T-helper 9 cell (primary cell): ENCODE measurements around the gene NALCN.

Experiments used
- DNase-seq: peaks from one replicate; pipeline ENCODE4 v3.0.0-alpha.2; 2020

NALCN gene

DNA sequence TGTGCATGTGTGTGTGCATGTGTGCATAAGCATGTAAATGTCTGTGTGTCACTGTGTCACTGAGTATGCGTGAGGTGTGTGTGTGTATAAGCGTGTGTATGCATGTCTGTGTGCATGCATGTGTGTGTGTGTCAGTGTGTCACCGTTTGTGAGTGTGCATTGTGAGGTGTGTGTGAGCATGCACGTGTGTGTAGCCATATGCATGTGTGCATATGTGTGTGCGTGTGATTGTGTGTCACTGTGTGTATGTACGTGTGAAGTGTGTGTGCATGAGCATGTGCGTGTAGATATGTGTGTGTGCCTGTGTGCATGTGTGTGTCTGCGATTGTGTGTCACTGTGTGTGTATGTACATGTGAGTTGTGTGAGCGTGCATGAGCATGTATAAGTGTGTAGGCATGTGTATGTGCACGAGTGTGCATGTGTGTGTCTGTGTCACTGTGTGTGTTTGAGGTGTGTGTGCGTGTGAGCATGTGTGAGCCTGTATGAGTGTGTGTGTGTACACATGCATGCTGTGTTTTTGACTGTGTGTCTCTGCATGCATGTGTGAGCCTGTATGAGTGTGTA, 144.5 kb downstream of the NALCN start:
- no peak for DNase-seq

GRCh38 chr13:101267656-101268055, 148.7 kb downstream of the NALCN start:
- DNase-seq = no peak

- DNase-seq = no peak
Measured at GRCh38 chr13:101265934-101266333, 150.4 kb downstream of the NALCN start.

DNA sequence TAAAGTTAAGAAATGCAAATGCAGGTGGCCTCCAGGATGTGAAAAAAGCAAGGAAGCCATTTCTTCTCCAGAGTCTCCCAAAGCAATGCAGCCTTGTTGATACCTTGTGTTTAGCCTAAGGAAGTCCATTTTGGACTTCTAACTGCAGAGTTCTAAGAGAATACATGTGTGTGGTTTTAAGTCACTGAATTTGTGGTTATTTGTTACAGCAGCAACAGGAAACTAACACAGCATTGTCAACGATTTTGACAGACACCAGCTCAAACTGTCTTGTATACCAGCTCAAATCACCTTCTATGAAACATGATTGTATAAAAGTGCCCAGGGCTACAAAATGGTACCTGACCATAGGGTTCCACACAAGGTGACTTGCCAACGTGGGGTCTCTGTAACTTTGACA, 151.4 kb downstream of the NALCN start:
- DNase-seq = no peak

- no peak for DNase-seq
Measured at GRCh38 chr13:101262306-101262705, 154.0 kb downstream of the NALCN start.

DNA sequence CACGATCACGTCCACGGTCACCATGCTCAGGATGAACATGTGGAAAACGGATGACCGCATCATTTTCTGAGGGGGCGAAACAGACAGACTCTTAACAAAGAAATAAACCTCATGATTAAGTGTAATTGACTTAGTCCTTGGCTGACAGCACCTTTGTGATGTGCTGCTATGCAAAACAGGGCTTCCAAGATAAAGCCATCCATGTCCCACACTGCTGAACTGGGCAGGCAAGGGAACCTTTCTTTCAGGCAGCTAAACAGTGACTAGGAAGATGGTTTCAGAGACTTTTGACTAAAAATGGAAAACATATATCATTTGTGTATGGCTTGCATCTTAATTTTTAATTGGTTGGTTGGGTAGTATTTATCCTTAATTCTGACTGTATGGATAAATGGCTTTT, 157.8 kb downstream of the NALCN start:
- no peak for DNase-seq

DNA sequence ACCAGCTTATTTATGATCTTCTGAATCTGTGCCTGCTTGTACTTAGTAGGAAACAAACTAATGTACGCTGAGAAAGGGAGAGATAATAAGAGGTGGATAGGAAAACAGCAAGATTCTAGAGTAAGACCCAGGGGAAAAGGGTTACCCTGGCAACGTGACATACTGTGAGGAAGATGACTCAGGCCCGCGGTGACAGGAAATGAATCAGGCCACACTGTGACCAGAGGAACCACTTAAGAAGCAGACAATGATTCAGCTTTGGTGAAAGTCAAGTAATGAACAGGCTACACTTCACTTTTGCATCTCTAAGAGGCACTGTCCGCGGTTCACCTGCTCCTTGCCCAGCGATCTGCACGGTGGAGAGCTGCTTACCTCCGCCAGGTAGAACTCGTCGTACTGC, 158.2 kb downstream of the NALCN start:
- DNase-seq = peak; percentile 0

DNA sequence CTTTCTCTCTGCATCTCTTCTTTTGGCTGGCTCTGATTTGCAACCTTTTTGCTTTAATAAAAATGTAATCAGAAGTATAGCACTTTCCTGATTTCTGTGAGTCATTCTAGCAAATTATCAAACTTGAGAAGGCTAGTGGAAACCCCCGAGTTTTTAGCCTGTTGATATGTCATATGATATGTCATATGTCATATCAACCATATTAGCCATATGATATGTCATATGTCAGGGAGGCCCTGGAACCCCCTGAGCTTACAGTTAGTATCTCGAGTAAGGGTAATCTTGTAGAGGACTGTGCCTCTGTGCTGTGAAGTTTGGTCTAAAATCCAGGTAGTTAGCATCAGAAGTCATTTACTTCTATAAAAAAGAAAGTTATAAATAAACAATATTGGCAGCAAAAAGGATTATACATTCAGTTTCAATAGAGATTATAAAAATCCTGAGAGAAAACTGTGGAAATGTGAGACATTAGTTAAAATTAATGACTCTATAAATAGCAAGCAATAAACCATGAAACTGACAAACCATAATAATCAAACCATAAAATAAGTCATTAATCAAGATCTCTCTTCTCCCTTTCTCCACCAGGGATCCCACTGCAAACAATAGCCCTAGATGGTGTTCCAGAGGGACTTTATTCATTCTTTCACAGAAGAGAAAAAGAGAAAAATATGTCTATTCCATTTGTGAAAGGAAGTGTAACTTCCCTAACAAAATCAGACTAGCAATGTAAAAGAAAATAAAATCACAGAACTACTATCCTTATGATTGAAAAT, 167.4 kb downstream of the NALCN start:
- DNase-seq = no peak

DNA sequence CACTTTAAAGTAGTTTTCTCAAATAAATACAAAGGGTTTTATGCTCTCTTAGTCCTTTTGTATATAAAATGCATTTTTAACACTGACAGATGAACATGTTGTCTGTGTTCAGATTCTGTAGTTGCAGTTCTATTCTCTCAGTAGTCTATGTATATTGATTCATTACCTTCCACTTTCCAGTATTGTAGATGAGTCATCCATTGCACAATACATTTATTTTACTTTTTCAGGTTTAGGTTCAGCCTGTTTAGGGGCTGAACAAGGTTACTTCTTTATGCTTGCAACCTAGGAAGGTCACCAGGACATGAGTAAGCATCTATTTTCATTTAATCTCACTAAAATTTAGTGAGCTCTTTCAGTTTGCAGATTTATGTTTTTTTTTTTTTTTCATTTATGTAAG, 173.6 kb downstream of the NALCN start:
- no peak for DNase-seq

DNA sequence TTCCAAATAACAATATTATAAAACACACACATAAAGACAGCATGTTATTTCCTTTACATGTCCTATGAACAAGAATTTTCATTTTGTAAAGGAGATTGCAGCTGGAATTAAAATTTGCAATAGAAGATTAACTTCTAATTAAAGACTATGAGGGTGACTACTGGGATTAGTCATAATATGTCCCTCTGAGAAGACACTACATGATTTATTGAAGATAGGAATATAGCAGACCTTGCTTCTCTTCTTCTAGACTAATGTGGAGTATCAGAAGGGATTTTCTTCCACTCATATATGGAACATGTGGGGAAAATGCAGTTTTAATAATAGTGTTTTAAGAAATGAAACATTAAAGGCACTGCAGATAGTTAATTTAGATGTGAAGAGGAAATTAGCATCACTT, 177.8 kb downstream of the NALCN start:
- no peak for DNase-seq

GRCh38 chr13:101231751-101232428, 184.4 kb downstream of the NALCN start:
- DNase-seq = no peak

DNA sequence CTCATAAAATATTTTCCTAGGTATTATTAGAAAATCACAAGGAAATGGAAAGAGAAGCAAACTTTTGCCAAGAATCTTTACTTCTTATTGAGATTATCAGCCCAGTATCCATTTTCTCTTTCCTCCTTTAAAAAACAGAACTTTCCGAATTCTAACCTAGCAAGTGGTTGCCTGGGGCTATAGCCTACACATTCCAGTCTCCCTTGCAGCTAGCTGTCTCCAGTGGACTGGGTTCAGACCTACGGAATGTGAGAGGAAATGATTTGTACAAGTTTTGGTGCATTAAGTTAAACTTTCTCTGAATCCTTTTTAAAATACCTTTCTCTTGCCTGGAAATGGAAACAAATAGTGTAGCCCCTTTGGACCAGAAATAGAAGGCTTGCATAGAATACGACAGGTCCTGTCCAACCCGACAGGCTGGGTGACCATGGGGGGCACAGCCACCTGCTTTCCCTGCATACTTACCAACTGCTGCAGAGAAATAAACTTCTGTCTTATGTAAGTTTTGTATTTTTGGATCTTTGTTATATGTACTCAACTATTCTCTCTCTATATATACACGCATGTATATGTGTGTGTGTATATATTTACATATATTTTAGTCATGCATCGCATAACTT, 185.9 kb downstream of the NALCN start:
- DNase-seq = no peak

GRCh38 chr13:101219609-101220265, 196.6 kb downstream of the NALCN start:
- no peak for DNase-seq

GRCh38 chr13:101218484-101218883, 197.8 kb downstream of the NALCN start:
- no peak for DNase-seq

- no peak for DNase-seq
Measured at GRCh38 chr13:101217086-101217485, 199.2 kb downstream of the NALCN start.

DNA sequence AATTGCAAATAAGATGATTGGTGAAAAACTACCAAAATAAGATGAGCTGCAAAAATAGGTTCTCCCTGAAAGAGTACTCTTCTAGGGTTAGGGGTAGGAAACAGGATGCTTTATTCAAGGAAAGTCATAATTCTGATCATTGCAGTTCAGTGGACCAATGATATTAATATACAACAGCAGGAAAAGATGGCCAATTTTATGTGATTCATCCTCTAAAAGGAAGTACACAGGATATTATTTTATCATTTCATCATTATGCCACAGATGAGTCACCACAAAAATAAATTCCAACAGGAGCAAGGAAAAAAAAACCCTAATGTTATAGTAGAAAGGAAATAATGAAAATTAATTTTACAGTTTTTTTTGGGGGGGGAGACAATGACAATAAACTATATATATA, 205.0 kb downstream of the NALCN start:
- DNase-seq = no peak

DNA sequence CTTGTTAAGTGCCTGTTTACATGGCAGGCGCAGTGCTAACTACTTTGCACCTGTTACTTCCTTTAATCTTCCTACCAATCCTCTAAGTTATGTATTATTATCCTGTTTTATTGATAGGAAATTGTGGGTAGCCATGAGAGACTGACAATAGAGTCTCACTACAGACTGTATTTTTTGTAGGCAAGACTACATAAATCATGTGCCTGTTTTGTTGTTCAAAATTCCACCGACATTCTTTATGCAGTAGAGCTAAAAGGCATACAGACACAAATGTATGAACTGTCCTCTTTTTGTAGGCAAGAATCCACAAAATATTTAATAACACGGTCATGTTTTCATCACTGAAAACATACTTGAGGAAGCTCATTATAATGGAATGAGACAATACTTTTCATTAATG, 205.5 kb downstream of the NALCN start:
- no peak for DNase-seq

DNA sequence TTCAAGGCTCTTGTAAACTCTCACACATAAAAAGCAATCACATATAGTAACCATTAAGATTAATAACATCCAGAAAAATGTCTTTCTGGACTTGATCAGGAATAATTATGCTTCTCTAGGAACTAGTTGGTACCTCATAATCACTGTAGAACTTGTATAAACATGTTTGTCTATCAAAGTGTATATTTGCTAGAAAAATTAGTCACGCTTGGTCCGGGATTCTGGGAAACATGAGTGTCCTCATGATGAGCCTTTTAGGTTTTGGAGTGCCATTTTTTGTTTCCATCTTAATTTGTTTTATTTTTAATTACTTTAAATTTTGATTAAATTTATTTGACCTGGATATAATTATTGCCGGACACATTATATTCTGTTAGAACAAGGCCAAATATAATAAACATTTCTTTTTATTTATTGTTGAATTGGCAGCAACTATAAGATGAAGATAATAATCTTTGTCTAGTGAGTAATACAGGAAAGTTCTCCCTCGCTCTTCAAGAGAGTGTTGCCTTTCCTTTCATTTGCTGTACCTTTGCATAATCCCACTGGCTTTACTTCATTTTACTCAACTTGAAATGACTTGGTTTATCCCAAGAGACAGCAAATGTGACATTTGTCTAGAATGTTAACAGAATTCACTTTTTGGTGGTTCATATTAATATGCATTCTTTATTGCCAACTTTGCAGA, 207.0 kb downstream of the NALCN start:
- DNase-seq = no peak

GRCh38 chr13:101205408-101205807, 210.9 kb downstream of the NALCN start:
- DNase-seq = no peak

GRCh38 chr13:101204270-101205020, 211.9 kb downstream of the NALCN start:
- DNase-seq = no peak

DNA sequence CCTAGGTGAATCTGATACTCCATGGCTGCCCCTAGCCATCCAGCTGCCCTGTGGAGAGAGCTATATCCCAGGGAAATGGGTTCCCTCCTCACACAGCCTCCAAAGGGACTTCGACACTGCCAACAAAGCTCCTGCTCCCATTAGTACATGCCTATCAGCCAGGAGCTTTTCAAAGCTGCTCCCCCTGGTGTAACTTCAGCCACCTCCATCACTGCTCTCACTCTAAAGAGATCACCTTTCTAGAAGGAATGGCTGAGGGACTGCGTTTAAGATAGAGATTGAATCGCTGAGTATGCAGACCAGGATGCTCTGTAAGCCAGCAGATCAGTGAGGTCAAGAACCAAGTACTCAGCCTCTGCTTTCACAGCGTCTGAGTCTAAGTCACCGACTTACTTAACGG, 213.7 kb downstream of the NALCN start:
- no peak for DNase-seq

DNA sequence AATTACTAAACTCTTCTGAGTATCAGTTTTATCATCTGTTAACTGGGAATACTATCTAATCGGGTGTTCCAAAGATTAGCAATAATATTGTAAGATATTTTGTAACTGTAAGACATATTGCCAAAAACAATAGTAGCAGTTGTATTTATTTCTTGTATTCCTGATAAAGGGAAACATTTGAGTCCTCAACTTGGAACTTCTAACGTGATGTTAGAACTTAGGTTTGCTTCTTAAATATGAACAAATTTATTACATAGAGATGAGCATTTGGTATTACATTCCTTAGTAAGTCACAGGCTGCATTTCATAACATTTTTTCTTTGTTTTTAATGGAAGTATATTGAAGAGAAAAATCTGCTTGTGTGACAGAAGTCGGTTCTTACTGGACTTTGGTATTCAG, 225.3 kb downstream of the NALCN start:
- DNase-seq = no peak
